ENCODE results near the gene SDK2.

Gene SDK2

DNA sequence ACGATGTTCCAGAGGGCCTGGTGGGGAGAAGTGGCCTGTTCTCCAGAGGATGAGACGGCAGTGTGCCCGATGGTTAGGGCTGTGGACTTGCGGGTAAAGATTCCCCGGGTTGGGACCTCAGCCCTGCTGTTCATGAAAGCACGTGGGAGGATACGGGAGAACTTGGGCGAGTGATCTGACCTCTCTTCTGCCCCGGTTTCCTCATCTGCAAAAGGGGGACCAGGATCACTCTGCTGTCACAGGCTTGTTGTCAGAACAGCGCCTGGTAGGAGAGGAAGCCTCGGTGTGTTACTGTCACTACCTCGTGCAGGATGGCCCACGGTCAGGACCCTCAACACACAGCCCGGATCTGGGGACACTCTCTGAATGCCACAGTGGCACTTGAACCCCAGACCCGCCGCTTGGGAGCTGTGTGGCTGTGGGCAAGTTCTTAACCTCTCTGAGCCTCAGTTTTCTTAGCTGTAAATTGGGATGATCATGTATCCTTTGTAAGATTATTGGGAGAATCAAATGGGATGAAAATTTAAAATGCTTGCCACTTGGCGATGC, 246.9 kb downstream of the SDK2 start:
- H3K9me3 ChIP-seq (ENCODE audit: control insufficient read depth, low read length): no peaks in the 10 kb centered on the region
- H3K27me3 ChIP-seq (ENCODE audit: control insufficient read depth, insufficient read depth, low read length): peaks cover 12% of the 10 kb centered on the region
- H3K9ac ChIP-seq (ENCODE audit: low read length): no peak overlapping the region
- H3K4me3 ChIP-seq (ENCODE audit: low read length): no peak overlapping the region
- H3K4me1 ChIP-seq (ENCODE audit: control insufficient read depth, insufficient read depth, low read length): no peaks in the 10 kb centered on the region
- H3K36me3 ChIP-seq (ENCODE audit: control insufficient read depth, insufficient read depth, low read length): no peaks in the 10 kb centered on the region

DNA sequence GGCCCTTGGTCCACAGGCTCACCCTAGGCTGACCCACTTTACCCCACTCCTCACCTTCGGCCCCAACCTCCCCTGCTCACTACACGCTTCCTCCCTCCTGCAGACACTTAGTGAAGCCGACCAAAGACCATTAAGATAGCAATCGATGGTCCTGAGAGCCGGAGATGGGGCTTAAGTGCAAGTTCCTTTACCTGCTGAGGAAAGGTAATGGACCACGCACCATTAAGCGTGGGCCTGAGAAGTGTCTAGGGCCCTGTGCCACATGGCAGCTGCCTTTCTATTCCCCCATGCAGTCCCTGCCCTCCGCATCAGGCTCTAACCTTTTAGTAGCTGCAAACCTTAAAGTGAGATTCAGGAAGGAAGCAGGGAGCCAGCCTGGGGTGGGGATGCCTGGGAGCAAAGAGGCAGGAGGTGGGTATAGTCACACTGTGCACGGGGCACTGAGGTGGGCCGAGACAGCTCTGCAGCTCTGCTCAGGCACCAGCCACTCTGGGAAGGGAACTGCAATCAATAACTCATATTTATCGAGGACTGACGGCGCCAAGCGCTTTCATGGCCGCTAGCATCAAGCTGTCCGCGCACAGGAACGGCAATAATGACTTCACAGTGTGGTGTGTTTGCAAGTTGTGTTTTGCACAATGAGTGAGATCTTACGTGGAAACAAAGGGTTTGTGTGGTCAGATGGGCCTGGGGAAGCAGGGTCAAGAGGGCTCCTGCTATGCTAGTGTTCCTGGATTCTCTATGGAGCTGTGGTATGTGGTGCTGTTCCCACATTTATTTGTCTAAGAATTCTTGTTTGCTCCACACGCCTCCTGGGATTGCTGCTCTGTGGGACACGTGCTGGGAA, 247.6 kb downstream of the SDK2 start:
- H3K4me3 ChIP-seq (ENCODE audit: low read length): no peak overlapping the region
- no peaks in the 10 kb centered on the region for H3K4me1 ChIP-seq (ENCODE audit: control insufficient read depth, insufficient read depth, low read length)
- no peak overlapping the region for H3K9ac ChIP-seq (ENCODE audit: low read length)
- H3K27me3 ChIP-seq (ENCODE audit: control insufficient read depth, insufficient read depth, low read length): peaks cover 12% of the 10 kb centered on the region
- no peaks in the 10 kb centered on the region for H3K36me3 ChIP-seq (ENCODE audit: control insufficient read depth, insufficient read depth, low read length)
- H3K9me3 ChIP-seq (ENCODE audit: control insufficient read depth, low read length): no peaks in the 10 kb centered on the region

DNA sequence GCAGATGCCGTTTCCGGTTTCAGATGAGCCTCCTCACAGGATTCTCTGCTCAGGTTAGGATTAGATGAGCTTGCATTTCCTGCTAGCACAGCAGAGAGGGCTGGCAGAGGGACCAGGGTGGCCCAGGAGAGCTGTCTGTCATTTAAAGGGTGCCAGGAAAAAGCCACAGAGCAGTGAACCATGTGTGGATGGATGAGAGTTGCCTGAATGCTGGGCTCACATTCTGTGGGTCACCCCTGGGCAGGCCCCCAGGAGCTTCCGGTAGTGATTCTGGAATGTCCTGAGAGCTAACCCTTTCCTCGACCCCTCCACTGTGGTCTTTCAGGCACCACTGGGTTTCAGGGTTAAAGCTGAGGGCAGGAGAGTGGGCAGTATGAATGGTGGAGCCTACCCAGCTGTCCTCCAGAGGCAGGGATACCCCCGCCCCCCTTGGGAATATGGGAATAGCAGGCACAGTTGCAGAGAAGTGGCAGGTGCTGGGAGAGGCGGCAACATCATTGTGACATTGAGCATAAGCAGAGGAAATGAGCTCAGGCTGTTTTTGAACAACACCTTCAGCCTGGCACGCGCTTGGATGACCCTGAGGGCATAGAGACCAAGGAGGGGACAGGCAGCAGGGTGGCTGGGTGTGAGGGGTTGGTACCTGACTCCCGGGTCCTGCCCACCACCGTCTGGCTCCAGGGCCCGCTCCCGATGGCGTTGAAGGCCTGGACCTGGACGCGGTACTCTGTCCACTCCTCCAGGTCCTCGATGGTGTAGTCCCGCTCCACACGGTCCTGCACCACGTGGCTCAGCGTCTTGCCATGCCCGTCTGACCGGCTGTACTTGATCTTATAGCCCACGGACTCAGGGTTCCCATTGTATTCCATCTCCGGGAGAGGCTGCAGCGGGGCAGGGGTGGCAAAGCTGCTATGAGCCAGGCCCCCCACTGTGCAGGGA, 249.5 kb downstream of the SDK2 start:
- H3K4me1 ChIP-seq (ENCODE audit: control insufficient read depth, insufficient read depth, low read length): no peaks in the 10 kb centered on the region
- peaks cover 12% of the 10 kb centered on the region for H3K27me3 ChIP-seq (ENCODE audit: control insufficient read depth, insufficient read depth, low read length)
- H3K4me3 ChIP-seq (ENCODE audit: low read length): no peak overlapping the region
- no peaks in the 10 kb centered on the region for H3K36me3 ChIP-seq (ENCODE audit: control insufficient read depth, insufficient read depth, low read length)
- H3K9me3 ChIP-seq (ENCODE audit: control insufficient read depth, low read length): no peaks in the 10 kb centered on the region
- no peak overlapping the region for H3K9ac ChIP-seq (ENCODE audit: low read length)

DNA sequence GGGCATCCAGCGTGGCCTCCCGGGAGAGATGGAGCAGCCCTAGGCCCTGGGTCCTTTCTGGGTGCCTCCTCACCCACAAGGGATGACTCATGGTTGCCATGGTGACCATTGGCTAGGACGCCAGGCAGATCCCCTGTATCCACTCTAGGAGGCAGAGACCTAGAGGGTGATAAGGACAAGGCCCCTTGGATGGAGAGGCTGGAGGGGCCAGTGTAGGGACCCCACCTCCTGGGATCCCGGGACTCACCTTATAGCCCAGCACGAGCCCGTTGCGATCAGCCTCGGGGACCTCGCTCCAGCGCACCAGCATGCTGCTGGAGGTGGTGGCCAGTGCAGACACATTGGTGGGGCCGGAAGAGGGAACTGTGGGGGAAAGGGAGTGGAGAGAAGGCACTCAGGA, 250.3 kb downstream of the SDK2 start:
- H3K4me1 ChIP-seq (ENCODE audit: control insufficient read depth, insufficient read depth, low read length): no peaks in the 10 kb centered on the region
- no peak overlapping the region for H3K9ac ChIP-seq (ENCODE audit: low read length)
- no peaks in the 10 kb centered on the region for H3K36me3 ChIP-seq (ENCODE audit: control insufficient read depth, insufficient read depth, low read length)
- H3K4me3 ChIP-seq (ENCODE audit: low read length): no peak overlapping the region
- H3K27me3 ChIP-seq (ENCODE audit: control insufficient read depth, insufficient read depth, low read length): peaks cover 12% of the 10 kb centered on the region
- H3K9me3 ChIP-seq (ENCODE audit: control insufficient read depth, low read length): no peaks in the 10 kb centered on the region

DNA sequence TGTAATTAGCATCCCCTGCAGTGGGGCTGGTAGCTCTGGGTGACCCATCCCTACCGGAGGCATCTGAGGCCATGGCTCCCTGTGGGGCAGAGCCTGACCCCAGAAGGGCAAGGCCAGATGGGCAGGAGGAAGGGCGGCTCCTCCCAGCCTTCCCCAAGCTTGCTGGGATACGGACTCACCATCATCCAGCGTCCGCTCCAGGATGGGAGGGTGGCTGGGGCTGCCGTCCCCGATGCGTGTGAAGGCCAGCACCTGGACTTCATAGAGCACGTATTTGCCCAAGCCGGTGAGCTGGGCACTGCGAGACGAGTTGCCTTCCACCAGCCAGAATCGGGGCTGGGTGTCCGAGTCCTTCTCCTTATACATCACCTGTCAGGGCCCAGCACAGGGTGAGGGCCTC, 250.9 kb downstream of the SDK2 start:
- H3K36me3 ChIP-seq (ENCODE audit: control insufficient read depth, insufficient read depth, low read length): no peaks in the 10 kb centered on the region

DNA sequence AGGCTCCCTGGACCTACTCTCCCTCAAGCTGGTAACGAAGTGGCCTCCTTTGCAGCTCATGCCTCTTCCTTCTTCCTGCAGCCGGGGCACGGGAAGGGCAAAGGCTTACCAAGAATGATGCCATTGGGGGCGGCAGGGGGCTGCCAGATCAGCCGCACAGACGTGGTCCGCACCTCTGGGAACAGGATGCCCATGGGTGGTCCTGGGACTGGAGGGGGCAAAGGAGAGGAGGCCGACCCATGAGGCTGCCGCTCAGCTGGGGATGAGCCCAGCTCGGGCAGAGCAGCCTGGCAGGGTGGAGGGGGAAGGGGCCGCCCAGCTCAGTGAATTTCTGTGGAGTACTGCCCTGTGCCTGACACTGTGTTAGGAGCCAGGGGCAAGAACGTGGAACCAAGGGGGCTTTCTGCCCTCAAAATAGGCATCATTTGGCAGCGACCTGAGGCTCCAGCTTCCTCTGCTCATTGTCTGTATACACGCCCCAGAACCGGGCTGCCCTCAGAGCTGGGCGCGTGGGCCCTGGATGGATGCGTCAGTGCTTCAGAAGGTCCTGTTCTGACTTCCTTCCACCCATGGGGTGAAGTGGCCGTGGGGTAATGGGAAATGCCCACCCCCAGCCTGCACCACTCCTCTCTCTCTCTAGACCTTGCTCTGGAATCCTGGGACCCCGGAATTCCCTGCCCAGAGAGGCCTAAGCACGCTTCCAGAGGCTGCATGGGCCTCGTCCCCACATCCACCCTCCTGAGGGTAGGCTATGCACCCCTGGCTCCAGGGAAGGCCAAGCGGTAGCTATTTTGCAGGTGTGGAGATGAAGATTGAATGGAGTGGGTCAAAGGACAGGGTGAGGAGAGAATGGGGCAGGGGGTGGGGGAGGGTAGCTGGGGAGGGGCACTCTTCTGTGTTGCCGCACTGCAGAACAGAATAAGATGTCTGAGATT, 252.6 kb downstream of the SDK2 start:
- Histone ChIP-seq H3K9ac (ENCODE audit: low read length) (no peak overlapping the region), H3K4me1 (ENCODE audit: control insufficient read depth, insufficient read depth, low read length) (no peaks in the 10 kb centered on the region), H3K9me3 (ENCODE audit: control insufficient read depth, low read length) (no peaks in the 10 kb centered on the region), H3K4me3 (ENCODE audit: low read length) (no peak overlapping the region), H3K27me3 (ENCODE audit: control insufficient read depth, insufficient read depth, low read length) (peaks cover 7% of the 10 kb centered on the region), H3K36me3 (ENCODE audit: control insufficient read depth, insufficient read depth, low read length) (no peaks in the 10 kb centered on the region)

More for the DNA sequence above, 250.9 kb downstream of the SDK2 start:
- peaks cover 12% of the 10 kb centered on the region for H3K27me3 ChIP-seq (ENCODE audit: control insufficient read depth, insufficient read depth, low read length)
- no peaks in the 10 kb centered on the region for H3K9me3 ChIP-seq (ENCODE audit: control insufficient read depth, low read length)
- H3K4me3 ChIP-seq (ENCODE audit: low read length): no peak overlapping the region
- H3K9ac ChIP-seq (ENCODE audit: low read length): no peak overlapping the region
- no peaks in the 10 kb centered on the region for H3K4me1 ChIP-seq (ENCODE audit: control insufficient read depth, insufficient read depth, low read length)

DNA sequence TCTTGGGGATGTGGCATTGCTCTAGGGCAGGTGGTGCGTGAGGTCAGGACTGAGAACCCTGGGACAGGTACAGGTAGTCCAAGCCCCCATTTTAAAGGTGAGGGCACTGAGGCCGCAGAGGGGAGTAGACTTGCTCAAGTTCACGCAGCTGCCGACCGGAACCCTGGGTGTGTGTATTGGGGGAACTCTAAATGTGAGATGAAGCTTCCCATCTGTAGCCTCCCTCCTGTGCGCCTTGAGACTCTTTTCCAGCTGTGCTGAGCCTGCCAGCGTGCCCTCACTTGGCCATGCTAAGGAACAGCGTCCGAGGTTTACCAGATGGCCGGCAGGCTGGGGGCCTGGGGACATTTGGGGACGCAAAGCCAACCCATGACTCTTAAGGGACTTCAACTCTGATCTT, 253.4 kb downstream of the SDK2 start:
- H3K27me3 ChIP-seq (ENCODE audit: control insufficient read depth, insufficient read depth, low read length): no peaks in the 10 kb centered on the region
- H3K36me3 ChIP-seq (ENCODE audit: control insufficient read depth, insufficient read depth, low read length): no peaks in the 10 kb centered on the region
- no peak overlapping the region for H3K4me3 ChIP-seq (ENCODE audit: low read length)
- H3K9me3 ChIP-seq (ENCODE audit: control insufficient read depth, low read length): no peaks in the 10 kb centered on the region
- H3K9ac ChIP-seq (ENCODE audit: low read length): no peak overlapping the region
- H3K4me1 ChIP-seq (ENCODE audit: control insufficient read depth, insufficient read depth, low read length): no peaks in the 10 kb centered on the region

DNA sequence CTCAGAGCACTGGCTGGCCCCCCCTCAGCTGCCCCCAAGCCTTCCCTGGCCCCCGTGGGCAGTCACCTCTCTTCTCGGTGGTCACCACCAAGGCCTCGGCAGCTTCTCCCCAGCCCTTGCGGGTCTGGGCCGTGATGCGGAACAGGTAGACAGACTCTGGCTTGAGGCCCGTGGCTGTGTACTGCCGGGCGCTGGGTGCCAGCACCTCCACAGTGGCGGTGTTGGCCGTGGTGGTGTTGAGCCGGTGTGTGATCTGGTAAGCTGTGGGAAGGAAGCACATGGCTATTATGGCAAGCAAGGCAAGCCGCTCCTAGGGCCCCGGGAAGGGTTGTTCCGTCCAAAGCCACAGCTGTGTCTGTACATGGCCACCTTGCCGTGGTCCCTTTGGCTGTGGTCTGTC, 254.0 kb downstream of the SDK2 start:
- no peaks in the 10 kb centered on the region for H3K36me3 ChIP-seq (ENCODE audit: control insufficient read depth, insufficient read depth, low read length)
- no peaks in the 10 kb centered on the region for H3K9me3 ChIP-seq (ENCODE audit: control insufficient read depth, low read length)
- H3K27me3 ChIP-seq (ENCODE audit: control insufficient read depth, insufficient read depth, low read length): no peaks in the 10 kb centered on the region
- H3K9ac ChIP-seq (ENCODE audit: low read length): no peak overlapping the region
- no peaks in the 10 kb centered on the region for H3K4me1 ChIP-seq (ENCODE audit: control insufficient read depth, insufficient read depth, low read length)
- no peak overlapping the region for H3K4me3 ChIP-seq (ENCODE audit: low read length)

DNA sequence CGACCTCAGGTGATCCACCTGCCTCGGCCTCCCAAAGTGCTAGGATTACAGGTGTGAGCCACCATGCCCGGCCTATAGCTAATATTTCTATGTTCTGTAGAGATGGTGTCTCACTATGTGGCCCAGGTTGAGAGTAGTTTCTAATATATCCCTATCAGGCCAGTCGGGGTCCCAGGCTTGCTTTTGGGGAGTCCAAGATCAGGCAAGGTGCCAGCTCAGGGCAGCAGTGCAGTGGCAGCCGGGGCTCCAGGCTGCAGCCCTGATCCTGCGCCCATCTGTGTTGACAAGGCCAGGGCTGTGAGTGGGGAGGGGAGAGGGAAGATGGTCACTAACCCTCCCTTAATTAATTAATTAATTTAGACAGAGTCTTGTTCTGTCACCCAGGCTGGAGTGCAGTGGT, 254.8 kb downstream of the SDK2 start:
- H3K9ac ChIP-seq (ENCODE audit: low read length): no peak overlapping the region
- no peaks in the 10 kb centered on the region for H3K36me3 ChIP-seq (ENCODE audit: control insufficient read depth, insufficient read depth, low read length)
- H3K9me3 ChIP-seq (ENCODE audit: control insufficient read depth, low read length): no peaks in the 10 kb centered on the region
- no peaks in the 10 kb centered on the region for H3K27me3 ChIP-seq (ENCODE audit: control insufficient read depth, insufficient read depth, low read length)
- H3K4me3 ChIP-seq (ENCODE audit: low read length): no peak overlapping the region
- H3K4me1 ChIP-seq (ENCODE audit: control insufficient read depth, insufficient read depth, low read length): no peaks in the 10 kb centered on the region

DNA sequence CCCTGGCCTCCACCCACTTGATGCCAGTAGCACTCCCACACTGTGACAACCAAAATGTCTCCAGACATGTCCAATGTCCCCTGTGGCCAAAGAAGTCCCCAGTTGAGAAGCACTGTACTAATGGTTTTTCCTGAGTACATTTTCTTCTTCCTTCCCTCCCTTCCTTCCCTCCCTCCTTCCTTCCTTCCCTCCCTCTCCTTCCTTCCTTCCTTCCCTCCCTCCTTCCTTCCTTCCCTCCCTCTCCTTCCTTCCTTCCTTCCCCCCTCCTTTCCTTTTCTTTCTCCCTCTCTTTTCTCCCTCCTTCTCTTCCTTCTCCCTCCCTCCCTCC, 255.7 kb downstream of the SDK2 start:
- no peaks in the 10 kb centered on the region for H3K36me3 ChIP-seq (ENCODE audit: control insufficient read depth, insufficient read depth, low read length)
- no peak overlapping the region for H3K4me3 ChIP-seq (ENCODE audit: low read length)
- no peaks in the 10 kb centered on the region for H3K9me3 ChIP-seq (ENCODE audit: control insufficient read depth, low read length)
- no peak overlapping the region for H3K9ac ChIP-seq (ENCODE audit: low read length)
- no peaks in the 10 kb centered on the region for H3K4me1 ChIP-seq (ENCODE audit: control insufficient read depth, insufficient read depth, low read length)
- no peaks in the 10 kb centered on the region for H3K27me3 ChIP-seq (ENCODE audit: control insufficient read depth, insufficient read depth, low read length)

DNA sequence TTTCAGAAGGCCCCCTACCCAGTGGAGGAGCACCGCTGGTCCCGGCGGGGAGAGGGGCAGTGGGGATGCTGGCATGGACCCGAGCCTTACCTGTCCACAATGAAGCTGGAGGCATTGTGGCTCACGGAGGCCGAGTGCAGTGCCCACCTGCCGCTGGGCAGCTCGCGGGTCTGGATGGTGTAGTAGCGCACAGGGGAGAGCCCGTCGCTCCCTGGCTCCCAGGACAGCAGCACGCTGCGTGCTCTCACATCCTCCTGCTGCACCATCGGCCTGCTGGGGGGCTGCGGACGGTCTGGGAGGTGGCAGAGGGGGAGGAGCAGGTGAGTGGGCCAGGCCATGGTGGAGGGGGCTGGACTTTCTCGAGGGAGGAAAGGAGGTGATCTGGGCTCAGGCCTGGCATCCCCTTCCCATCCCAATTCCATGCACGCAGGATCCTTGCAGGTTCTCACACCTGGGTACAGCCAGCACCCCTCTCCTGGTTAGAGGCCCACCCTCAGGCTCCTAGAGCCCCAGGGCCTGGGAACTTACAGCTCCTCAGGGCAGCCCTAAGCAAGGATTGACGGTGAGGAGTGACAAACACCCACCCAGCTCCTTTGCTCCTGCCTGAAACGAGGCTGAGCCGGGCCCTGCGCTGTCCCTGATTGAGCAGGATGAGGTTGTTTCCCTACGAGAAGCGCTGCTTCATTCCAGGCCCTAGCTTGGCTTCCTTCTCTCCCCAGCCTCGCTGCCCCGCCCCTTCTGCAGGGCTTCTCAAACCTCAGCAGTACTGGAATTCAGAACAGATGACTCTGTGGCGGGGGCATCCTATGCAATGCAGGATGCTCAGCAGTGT, 256.3 kb downstream of the SDK2 start:
- Histone ChIP-seq H3K9me3 (ENCODE audit: control insufficient read depth, low read length) (no peaks in the 10 kb centered on the region), H3K36me3 (ENCODE audit: control insufficient read depth, insufficient read depth, low read length) (no peaks in the 10 kb centered on the region), H3K4me3 (ENCODE audit: low read length) (no peak overlapping the region), H3K27me3 (ENCODE audit: control insufficient read depth, insufficient read depth, low read length) (no peaks in the 10 kb centered on the region), H3K9ac (ENCODE audit: low read length) (no peak overlapping the region), H3K4me1 (ENCODE audit: control insufficient read depth, insufficient read depth, low read length) (no peaks in the 10 kb centered on the region)

All from mucosa of stomach (tissue), 1 donor.